Measurements from ENCODE around the gene TFDP1.

The TFDP1 gene

GRCh38 chr13:113651511-113652403 lies 67.2 kb downstream of the TFDP1 start:
- H3K4me1 ChIP-seq (ENCODE audit: control insufficient read depth, insufficient read depth, low read length) = no peaks in the 10 kb centered on the region
- no peak overlapping the region for H3K27ac ChIP-seq (ENCODE audit: low read depth, low read length)
- H3K27me3 ChIP-seq (ENCODE audit: control insufficient read depth, insufficient read depth, low read length) = no peaks in the 10 kb centered on the region
- H3K9ac ChIP-seq (ENCODE audit: low read length) = no peak overlapping the region
- no peaks in the 10 kb centered on the region for H3K36me3 ChIP-seq (ENCODE audit: control insufficient read depth, insufficient read depth, low read length)
- no peak overlapping the region for H3K4me3 ChIP-seq (ENCODE audit: low read length)

GRCh38 chr13:113652404-113653263 lies 68.1 kb downstream of the TFDP1 start:
- Histone ChIP-seq H3K4me1 (ENCODE audit: control insufficient read depth, insufficient read depth, low read length) (no peaks in the 10 kb centered on the region), H3K27me3 (ENCODE audit: control insufficient read depth, insufficient read depth, low read length) (no peaks in the 10 kb centered on the region), H3K27ac (ENCODE audit: low read depth, low read length) (no peak overlapping the region), H3K36me3 (ENCODE audit: control insufficient read depth, insufficient read depth, low read length) (no peaks in the 10 kb centered on the region), H3K9ac (ENCODE audit: low read length) (no peak overlapping the region), H3K4me3 (ENCODE audit: low read length) (no peak overlapping the region)

GRCh38 chr13:113653264-113654174 lies 69.0 kb downstream of the TFDP1 start:
- Histone ChIP-seq H3K4me3 (ENCODE audit: low read length) (no peak overlapping the region), H3K27me3 (ENCODE audit: control insufficient read depth, insufficient read depth, low read length) (no peaks in the 10 kb centered on the region), H3K27ac (ENCODE audit: low read depth, low read length) (no peak overlapping the region), H3K9ac (ENCODE audit: low read length) (no peak overlapping the region), H3K36me3 (ENCODE audit: control insufficient read depth, insufficient read depth, low read length) (no peaks in the 10 kb centered on the region), H3K4me1 (ENCODE audit: control insufficient read depth, insufficient read depth, low read length) (no peaks in the 10 kb centered on the region)

GRCh38 chr13:113654175-113654560 lies 69.6 kb downstream of the TFDP1 start:
- Histone ChIP-seq H3K9ac (ENCODE audit: low read length) (no peak overlapping the region), H3K4me1 (ENCODE audit: control insufficient read depth, insufficient read depth, low read length) (no peaks in the 10 kb centered on the region), H3K36me3 (ENCODE audit: control insufficient read depth, insufficient read depth, low read length) (no peaks in the 10 kb centered on the region), H3K27ac (ENCODE audit: low read depth, low read length) (no peak overlapping the region), H3K4me3 (ENCODE audit: low read length) (no peak overlapping the region), H3K27me3 (ENCODE audit: control insufficient read depth, insufficient read depth, low read length) (no peaks in the 10 kb centered on the region)

- Histone ChIP-seq H3K4me1 (ENCODE audit: control insufficient read depth, insufficient read depth, low read length) (no peaks in the 10 kb centered on the region), H3K4me3 (ENCODE audit: low read length) (no peak overlapping the region), H3K9ac (ENCODE audit: low read length) (no peak overlapping the region), H3K27ac (ENCODE audit: low read depth, low read length) (no peak overlapping the region), H3K27me3 (ENCODE audit: control insufficient read depth, insufficient read depth, low read length) (no peaks in the 10 kb centered on the region), H3K36me3 (ENCODE audit: control insufficient read depth, insufficient read depth, low read length) (no peaks in the 10 kb centered on the region)
Measured at GRCh38 chr13:113654591-113655345, 70.2 kb downstream of the TFDP1 start.

- Histone ChIP-seq H3K4me3 (ENCODE audit: low read length) (no peak overlapping the region), H3K27ac (ENCODE audit: low read depth, low read length) (no peak overlapping the region), H3K36me3 (ENCODE audit: control insufficient read depth, insufficient read depth, low read length) (no peaks in the 10 kb centered on the region), H3K27me3 (ENCODE audit: control insufficient read depth, insufficient read depth, low read length) (no peaks in the 10 kb centered on the region), H3K9ac (ENCODE audit: low read length) (no peak overlapping the region), H3K4me1 (ENCODE audit: control insufficient read depth, insufficient read depth, low read length) (no peaks in the 10 kb centered on the region)
Measured at GRCh38 chr13:113655346-113656002, 70.9 kb downstream of the TFDP1 start.

- H3K4me3 ChIP-seq (ENCODE audit: low read length) = no peak overlapping the region
Measured at GRCh38 chr13:113656003-113656588, 71.5 kb downstream of the TFDP1 start.

GRCh38 chr13:113656831-113657671 lies 72.5 kb downstream of the TFDP1 start:
- no peaks in the 10 kb centered on the region for H3K36me3 ChIP-seq (ENCODE audit: control insufficient read depth, insufficient read depth, low read length)
- H3K27me3 ChIP-seq (ENCODE audit: control insufficient read depth, insufficient read depth, low read length) = no peaks in the 10 kb centered on the region
- H3K9ac ChIP-seq (ENCODE audit: low read length) = no peak overlapping the region
- H3K4me1 ChIP-seq (ENCODE audit: control insufficient read depth, insufficient read depth, low read length) = no peaks in the 10 kb centered on the region
- H3K4me3 ChIP-seq (ENCODE audit: low read length) = no peak overlapping the region
- H3K27ac ChIP-seq (ENCODE audit: low read depth, low read length) = no peak overlapping the region

More at GRCh38 chr13:113656003-113656588, 71.5 kb downstream of the TFDP1 start:
- Histone ChIP-seq H3K27me3 (ENCODE audit: control insufficient read depth, insufficient read depth, low read length) (no peaks in the 10 kb centered on the region), H3K27ac (ENCODE audit: low read depth, low read length) (no peak overlapping the region), H3K4me1 (ENCODE audit: control insufficient read depth, insufficient read depth, low read length) (no peaks in the 10 kb centered on the region), H3K9ac (ENCODE audit: low read length) (no peak overlapping the region), H3K36me3 (ENCODE audit: control insufficient read depth, insufficient read depth, low read length) (no peaks in the 10 kb centered on the region)

GRCh38 chr13:113657851-113658741 lies 73.5 kb downstream of the TFDP1 start, which contains the start of gene ATP4B:
Gene ATP4B (minus strand): TSS chr13:113658198. CDS start chr13:113658144, 54 bp downstream.
- Histone ChIP-seq H3K9ac (ENCODE audit: low read length) (no peak within 1 kb of the TSS), H3K4me1 (ENCODE audit: control insufficient read depth, insufficient read depth, low read length) (no peaks in the 10 kb centered on the region), H3K27ac (ENCODE audit: low read depth, low read length) (no peak within 1 kb of the TSS), H3K4me3 (ENCODE audit: low read length) (no peak within 1 kb of the TSS), H3K27me3 (ENCODE audit: control insufficient read depth, insufficient read depth, low read length) (no peaks in the 10 kb centered on the region), H3K36me3 (ENCODE audit: control insufficient read depth, insufficient read depth, low read length) (no peaks in the 10 kb centered on the region)
